GM19452 (cell line): ENCODE results near the gene KIF17.
A peak's percentile ranks its signal among the peaks of the same experiment; 100 is the strongest.

Experiments
- ATAC-seq: cut with Tn5 transposase; IDR thresholded peaks from one replicate; pipeline ENCODE4 v1.9.1; 2021; ENCODE audit not compliant: unreplicated experiment

KIF17 gene

DNA sequence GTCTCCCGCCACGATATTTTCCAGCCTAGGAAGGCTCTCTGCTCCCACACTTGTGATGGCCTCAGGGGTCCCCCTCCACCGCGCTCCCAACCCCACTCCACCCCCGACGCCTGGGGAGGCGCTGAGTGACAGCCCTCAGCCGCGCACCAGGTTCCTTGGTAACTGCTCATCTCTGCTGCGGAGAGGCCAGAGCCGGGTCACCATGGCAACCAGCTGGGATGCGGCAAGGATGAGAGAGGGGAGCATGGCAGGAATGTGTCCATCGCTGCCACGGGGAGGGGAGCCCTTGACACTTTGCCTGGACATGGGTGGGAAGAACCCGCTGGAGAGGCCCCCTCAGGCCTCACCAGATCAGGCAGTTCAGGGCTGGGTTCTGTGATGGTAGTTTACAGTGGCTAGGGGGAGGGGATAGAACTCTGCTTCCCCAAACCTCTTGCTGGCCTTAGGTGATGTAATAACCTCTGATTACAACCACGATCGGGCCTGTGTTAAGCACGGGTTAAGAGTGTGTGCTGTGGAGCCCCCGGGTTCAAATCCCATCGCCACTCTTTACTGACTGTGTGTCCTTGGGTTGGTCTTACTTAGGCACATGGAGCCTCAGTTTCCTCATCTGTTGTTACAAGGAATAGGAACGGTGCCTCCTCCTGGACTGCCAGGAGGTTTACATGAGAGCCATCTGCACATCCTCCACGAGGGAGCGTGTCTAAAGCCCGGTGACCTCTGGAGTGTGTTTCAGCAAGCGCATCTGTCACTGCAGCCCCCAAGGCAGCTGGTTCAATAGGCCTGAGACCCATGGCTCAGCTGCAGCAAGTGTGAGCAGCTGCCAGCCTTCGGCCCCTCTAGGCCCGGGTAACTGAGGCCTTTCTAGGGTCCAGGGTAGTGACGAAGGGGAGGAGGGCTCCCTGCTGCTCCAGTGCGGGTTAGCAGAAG, 6.3 kb downstream of the KIF17 start:
- ATAC-seq: no peak

DNA sequence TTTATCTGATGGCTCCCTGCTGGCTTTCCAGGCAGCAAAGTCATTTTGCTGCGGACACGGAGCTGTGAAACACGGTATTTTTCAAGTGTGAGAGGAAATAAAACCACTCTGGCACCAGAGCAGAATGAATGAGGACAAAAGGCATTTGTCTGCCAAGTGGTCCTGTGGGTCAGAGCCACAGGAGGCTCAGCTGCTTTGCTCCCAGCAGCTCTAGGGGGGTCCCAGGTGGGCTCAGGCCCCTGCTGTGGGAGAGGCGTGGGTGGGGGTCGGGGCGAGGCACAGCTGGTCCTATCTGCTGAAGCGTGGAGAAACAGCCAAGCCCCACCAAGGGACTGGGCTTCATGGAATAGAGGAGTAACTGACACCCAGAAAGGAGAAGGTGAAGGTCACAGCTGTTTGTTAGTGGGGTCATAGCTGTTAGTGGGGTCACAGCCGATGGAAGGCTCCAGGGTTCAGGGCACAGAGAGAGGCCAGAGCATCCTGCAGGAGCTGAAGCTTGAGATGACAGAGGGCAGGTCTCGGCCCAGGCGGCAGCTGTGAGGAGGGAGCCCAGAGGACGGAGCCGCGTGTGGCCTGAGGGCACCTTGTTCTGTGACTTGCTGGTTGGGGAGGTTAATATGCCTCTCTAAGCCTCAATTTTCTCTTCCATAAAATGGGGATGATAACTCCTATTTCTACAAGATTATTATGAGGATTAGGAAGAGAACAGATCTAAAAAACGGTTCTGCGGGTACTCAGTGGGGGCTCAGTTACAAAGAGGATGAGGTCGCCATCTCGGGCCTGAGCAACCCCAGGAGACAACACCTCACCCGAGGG, 7.1 kb downstream of the KIF17 start:
- no peak for ATAC-seq

DNA sequence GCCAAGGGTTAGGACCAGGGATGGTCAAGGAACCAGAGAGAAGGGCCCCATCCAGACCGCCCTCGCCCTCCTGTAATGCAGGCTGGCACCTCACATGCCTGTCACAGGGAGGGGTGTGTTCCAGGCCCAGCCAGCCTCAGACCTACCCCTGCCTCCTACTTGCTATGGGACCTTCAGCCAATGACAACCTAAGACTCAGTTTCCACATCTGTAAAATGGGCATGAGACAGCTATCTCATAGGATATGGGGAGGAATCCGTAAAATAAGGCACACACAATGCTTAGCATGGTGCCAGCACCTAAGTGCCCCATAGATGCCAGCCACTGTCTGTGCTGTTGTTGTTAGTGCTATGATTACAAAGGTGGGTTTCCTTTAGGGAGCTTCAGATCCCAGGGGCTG, 7.9 kb downstream of the KIF17 start:
- ATAC-seq: no peak

DNA sequence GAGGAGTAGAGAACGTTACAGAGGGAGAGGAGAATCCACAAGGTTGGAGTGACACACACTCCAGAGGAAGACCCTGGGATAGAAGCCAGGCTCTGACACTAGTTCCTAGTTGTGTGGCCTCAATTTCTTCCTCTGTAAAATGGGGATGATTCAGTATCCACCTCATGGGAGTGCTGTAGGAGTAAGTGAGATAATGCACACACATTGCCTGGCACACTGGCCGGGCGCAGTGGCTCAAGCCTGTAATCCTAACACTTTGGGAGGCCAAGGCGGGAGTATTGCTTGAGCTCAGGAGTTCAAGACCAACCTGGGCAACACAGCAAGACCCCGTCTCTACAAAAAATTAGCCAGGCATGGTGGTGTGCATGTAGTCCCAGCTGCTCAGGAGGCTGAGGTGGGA, 8.9 kb downstream of the KIF17 start:
- no peak for ATAC-seq

DNA sequence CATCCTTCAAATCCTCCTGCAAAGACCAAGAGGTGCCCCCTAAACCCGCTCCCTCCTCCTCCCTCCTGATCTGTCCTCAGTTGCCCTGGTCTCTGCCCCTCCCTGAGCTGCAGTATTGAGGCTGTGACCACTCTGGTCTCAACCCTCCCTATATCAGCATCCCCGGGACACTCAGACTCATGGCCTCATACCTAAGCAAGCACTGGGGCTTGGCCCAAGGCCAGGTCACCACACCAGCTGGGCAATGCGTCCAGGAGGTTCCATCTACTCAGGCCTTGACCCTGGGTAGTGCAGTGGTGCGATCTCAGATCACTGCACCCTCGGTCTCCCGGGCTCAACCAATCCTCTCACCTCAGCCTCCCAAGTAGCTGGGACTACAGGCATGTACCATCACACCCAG, 9.8 kb downstream of the KIF17 start:
- no peak for ATAC-seq

DNA sequence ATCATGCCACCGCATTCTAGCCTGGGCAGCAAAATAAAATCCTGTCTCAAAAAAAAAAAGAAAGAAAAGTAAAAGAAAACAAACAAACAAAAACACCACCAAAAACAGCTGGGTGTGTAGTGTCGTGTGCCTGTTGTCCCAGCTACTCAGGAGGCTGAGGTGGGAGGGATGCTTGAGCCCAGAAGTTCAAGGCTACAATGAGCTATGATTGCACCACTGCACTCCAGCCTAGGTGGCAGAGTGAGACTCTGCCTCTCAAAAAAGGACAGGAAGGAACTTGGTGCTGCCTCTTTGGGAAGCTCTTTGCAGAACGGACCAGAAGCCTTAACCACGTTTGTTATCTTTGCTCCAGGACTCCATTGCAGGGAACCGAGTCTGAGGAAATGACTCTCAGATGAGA, 11.0 kb downstream of the KIF17 start:
- ATAC-seq: no peak

DNA sequence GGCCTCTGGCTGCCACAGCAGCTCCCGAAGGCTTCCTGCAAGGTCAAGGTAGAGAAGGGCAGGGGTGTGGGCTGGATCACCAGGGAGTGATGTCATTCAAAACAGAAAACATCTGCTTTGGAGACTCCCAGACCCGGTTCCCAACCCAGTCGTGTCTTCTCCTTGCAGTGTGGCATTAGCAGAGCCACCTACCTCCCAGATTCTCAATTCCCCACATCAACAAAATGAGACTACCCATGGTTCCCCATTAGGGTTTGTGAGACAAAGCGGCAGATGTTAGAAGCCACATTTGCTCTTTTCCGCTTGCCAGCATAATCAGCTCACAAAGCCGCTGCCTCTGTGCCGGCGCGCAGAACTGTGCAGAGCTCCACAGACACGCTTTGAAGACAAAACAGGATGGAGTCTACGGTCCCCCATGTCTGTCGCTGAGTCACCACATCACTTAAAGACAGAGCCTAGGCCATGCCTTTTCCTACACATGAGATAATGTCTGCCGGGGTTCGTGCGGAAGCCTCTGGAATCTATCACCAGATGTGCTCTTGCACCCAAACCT, 12.5 kb downstream of the KIF17 start:
- ATAC-seq: no peak

DNA sequence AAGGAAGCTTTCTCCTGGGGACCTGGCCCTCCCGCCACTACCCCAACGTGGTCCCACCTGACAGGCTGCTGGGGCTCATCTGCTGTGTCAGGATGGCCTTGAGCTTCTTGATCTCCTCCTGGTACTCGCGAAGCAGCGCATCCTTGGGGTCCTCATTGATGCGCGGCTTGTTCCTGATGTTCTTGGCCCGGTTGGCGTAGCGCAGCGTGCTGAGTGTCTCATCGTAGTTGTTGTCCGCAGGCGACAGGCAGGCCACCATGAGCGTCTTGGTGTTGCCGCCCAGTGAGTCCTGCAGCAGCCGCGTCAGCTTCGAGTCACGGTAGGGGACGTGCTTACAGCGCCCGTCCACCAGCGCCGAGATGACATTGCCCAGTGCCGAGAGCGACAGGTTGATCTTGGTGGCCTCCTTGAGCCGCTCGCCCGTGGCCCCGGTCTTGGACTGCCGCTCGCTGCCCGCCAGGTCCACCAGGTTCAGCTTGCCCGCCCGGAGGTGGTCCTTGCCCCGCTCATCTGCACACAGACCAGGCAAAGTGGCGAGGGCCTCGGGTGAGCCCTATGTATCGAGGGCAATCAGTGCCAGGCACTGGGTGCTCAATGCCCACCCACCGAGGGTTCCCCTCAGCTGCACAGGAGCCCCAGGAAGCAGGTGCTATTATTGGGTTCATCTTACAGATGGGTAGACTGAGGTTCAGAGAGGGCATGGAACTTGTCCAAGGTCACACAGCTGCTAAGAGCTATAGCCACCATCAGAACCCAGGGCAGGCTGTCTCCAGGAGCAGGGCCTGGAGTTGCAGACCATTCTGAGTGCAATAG, 13.2 kb downstream of the KIF17 start:
- ATAC-seq: no peak

DNA sequence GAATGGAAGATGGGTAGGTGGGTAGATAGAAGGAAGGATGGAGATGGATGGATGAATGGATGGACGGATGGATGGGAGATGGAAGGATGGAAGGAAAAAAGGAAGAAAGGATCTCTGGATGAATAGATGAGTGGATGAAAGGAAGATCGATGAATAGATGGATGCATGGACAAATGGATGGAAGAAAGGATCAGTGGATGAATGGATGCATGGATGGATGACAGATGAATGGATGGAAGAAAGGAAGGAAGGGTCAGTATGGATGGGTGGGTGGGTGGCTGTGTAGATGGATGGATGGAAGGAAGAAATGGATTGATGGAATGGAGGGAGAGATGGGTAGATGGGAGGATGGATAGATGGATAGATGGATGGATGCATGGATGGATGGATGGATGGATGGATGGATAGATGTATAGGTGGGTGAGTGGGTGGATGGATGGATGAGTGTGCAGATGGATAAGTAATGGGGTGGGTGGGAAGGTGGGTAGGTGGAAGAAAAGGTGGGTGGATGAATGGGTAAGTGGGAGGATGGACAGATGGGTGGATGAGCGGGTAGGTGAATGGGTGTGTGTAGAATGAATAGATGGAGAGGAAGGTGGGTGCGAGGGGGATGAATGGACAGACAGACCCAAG, 14.6 kb downstream of the KIF17 start:
- no peak for ATAC-seq

DNA sequence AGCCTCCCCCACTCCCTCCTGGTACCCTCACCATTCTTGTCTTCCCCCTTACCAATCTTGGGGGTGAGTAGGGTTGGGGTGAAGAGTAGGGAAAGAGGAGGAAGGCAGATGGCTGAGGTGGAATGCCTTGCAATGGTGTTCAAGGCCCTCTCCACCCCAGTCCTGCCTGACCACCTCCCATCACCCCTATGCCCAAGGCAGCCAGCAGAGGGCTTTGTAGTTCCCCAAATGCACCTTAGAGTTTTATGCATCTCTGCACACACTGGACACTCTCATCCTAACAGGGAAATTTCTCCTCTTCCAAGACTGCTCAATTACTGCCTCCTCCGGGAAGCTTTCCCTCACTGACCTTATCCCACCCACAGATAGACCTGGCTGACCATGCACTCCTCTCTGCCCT, 15.4 kb downstream of the KIF17 start:
- no peak for ATAC-seq

DNA sequence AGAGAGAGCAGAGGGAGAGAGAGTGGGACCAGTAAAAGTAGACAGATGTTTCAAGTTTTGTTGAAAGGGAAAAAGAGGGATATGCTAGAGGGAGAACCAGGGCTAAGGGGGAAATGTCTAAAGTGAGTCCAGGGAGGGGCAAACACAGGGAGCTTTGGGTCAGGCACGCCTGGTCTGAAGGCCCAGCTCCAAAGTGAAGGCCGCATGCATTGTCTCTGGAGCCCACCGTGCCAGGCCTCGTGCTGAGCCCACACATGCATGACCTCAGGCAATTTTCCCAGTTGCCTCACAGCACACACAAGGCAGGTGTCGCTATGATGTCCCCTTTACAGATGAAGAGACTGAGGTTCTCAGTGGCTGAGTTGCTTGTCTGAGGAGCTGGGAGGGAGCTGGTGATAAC, 16.0 kb downstream of the KIF17 start:
- no peak for ATAC-seq

DNA sequence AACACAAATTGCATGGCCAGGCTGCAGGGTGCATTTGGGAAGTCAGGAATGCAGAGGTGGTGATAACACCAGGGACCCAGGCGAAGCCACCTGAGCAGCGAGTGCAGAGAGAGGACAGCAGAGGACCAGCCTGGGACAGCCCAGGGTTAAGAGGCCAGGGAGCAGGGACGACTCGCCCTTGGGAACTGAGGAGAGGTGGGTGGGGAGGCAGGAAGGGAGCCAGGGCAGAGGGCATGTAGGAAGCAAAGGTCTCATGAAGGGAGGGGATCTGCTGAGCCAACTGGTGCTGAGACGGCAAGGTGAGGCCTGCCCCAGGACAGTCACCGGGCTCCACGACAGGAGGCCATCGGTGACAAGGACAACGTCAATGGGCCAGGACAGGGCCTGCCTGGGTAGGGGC, 16.4 kb downstream of the KIF17 start:
- no peak for ATAC-seq

DNA sequence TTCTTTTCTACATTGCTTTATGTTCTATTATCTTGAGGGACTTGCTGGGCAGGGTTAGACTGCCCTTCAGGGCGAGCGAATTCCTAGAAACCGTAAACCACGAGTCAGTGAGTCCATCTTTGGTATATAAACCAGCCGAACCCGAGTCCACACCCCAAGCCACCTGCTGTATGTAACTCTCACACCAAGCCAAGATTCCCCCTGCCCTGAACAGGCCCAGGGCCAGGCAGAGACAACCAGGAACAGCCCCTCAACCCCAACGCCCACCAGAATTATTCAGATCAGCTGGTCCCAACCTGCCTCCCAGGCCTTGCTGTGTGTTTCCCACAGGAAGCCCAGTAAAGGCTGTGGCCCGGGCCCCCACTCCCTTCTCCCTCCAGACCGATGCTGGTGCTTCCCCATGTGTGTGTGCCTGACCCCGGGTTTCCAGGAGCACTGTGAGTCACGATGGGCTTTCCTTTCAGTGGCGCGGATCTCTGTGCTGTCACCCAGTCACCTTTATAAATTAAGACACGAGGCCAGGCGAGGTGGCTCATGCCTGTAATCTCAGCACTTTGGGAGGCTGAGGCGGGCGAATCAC, 17.1 kb downstream of the KIF17 start:
- no peak for ATAC-seq

DNA sequence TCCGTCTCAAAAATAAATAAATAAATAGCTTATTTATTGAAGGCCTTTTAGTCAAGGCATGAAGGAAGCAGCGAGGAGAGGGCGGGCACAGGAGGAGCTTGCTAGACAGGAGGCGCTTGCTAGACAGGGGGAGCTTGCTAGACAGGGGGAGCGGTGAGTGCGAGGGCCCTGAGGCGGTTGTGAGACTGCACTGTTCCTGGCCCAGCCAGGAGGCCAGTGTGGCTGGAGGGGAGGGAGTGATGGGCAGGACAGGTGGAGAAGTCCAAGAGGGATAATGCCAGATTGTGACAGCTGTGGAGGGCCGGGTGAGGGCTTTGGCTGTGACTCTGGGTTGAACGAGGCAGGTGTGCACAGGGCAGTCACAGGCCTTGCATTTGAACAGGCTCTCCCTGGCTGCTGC, 18.2 kb downstream of the KIF17 start:
- ATAC-seq: no peak

DNA sequence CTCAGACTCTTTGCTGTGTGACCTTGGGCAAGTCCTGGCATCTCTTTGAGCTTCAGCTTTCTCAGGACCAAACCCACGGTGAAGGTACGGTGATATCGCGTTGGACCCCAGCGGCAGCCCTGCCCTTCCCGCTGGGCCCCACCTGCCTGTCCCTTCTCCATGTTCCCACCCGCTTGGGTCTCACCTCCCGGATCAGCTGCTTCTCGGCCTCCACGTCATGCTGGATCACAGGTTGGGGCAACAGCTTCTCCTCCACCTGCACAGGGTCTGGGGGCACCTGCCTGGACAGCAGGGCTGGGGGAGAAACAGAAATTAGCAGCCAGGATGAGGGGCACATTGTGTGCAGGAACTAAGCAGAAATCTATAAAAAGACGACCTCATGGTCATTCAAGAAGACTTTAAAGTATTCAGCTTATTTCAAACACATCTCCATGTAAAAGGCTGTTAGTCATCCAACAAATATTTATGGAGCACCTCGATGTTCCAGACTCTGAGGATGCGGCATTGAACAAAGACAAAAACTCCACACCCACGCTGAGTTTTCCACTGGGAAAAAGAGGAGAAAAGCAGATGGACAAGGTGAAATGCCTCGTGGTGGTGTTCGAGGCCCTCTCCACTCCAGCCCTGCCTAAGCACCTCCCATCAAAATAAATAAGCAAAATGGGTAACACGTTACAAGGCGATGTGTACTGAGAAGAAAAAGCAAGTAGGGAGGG, 19.5 kb downstream of the KIF17 start:
- no peak for ATAC-seq

DNA sequence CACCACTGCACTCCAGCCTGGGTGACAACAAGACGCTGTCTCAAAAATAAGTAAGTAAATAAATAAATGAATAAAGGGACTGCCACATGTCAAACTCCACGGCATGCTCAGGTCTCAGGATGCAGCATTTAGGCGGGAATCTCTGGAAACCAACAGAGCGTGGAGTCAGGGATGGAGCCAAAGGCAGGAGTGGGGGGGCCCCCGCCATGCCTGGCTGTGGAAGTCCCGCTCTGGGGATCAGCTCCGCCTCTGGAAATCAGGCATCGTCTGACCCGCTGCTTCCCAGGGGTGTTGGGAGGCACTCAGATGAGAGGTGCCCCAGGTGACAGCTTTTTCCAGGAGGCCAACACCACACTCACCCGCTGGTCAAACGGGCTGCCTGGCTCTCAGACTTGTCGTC, 20.2 kb downstream of the KIF17 start:
- no peak for ATAC-seq

DNA sequence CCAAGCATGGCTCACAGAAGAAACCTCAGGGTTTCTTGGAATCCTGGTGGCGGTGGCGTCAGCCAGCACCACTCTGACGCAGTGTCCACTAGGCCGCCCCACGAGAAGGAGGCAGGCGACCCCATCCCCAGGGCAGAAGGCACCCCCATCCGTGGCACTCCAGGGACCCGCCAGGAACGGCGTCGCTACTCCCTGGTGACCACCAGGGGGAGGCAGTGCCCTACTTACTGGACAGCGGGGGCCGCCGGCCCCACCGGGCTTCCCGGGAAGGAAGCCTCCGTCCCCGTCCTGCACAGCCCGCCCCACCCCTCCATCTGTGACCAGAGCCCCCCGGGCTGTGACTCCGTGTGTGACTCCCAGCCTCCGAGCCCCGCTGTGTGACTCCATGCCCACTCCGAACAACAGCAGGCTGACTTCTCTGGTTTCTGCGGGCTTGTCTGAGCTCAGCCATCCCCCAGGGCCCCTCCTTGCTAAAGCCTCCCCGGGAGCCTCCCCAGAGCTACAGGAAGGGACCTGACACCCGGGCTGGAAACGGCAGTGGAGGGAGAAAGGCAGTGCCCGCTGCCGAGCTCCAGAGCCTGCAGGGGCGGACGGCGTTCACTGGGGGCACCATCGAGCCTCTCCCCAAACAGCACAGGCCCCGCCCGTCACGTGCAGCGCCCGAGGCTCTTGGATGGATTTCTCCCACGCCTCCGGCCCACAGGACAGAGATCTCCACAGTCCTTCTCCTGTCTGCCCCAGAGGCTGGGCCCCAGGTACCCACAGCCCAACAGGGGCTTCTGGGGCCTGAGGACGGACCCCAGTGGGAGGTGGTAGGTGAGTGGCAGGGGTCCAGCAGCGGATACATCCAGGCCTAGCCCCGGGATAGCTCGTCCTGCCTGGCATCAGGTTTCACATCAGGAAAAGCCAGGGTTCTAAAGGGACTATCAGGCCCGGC, 21.1 kb downstream of the KIF17 start:
- peak; percentile 86 for ATAC-seq

DNA sequence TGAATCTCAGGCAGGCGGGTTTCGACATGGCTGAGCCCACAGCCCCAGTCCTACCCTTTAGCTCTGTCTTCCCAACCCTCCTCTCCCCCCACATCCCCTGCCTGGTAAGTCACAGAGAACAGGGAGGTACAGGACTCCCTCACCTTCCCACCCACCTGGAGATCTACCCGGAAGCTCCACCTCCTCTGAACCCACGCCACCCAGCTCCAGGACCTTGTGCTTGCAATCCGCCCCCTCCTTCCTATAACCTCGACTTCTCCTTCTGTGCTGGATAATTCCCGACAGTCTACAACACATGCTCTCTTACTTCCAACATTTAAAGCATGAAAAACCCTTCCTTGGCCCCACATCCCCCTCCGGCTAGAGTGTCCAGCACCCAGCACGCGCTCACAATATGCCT, 22.3 kb downstream of the KIF17 start:
- ATAC-seq: no peak

DNA sequence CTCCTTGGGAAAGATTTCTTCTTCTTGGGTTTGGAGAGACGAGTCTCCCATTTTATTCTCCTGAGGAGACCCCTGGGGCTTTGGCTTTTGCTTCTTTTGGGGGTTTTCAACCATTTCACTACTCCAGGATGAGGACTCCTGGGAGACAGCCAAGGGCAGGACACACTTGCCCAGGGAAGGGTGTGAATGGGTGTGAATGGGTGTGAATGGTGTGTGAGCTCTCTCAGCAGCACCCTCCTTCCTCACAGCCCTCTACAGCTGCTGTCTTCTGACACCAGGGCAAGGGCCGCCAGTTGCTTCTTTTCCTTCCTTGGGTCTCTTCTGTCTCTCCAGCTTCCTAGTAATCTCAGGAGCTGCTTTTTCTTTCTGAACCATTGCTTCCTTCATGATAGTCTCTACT, 24.2 kb downstream of the KIF17 start:
- ATAC-seq: no peak
